Stromal cell of bone marrow (primary cell): ENCODE results near the gene SERINC4.
"Not testable (repeated sequence)": the region's sequence is repeated elsewhere in the genome, so short reads cannot be mapped to it uniquely, and the experiment has no call there.

Experiments
- DNase-seq: peaks from one replicate; pipeline ENCODE4 v3.0.0-alpha.2; 2012; ENCODE audit warnings: low read depth

The SERINC4 gene

GRCh38 chr15:43749690-43750345, 50.2 kb downstream of the SERINC4 start:
- DNase-seq = no peak

GRCh38 chr15:43748376-43748775, 51.6 kb downstream of the SERINC4 start:
- no peak for DNase-seq

GRCh38 chr15:43746903-43747309, 53.1 kb downstream of the SERINC4 start:
- DNase-seq = not testable (repeated sequence)

- peak; percentile 79 for DNase-seq
These were observed 53.6 kb downstream of the SERINC4 start, which contains the start of gene PDIA3 for GRCh38 chr15:43746245-43746902. PDIA3 (plus strand) TSS chr15:43746438; CDS start chr15:43746540, 102 bp downstream.
